HG02981 (cell line): Measurements from ENCODE around the gene C17orf113.

ENCODE experiments used
- ATAC-seq: cut with Tn5 transposase; IDR thresholded peaks from one replicate; pipeline ENCODE4 v1.9.1; 2021; ENCODE audit warnings: mild to moderate bottlenecking, moderate library complexity; ENCODE audit not compliant: unreplicated experiment

The C17orf113 gene

GRCh38 chr17:42072323-42073187, 22.2 kb upstream of the C17orf113 start:
- no peak for ATAC-seq

DNA sequence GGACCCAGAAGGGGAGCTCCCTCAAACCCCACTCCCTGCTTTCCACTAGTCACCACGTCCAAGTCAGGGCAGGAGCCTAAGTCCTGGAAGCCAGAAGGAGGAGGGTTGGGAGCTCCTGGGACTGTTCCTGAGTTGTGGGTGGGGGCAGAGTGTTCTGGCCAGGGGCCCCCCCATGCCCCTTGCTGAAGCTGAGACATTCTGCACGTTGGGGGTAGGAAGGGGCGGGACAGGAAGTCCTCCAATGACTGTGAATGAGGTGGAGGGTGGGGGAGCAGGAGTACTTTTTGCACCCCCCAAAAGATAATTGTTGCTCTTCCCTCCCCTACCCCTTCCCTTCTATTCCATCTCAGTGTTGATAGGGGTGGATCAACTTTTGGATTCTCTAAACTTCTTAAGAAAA, 21.4 kb upstream of the C17orf113 start:
- no peak for ATAC-seq

- ATAC-seq = no peak
These were observed 18.6 kb upstream of the C17orf113 start for GRCh38 chr17:42068979-42069378.

GRCh38 chr17:42067371-42068091, 17.1 kb upstream of the C17orf113 start:
- no peak for ATAC-seq

DNA sequence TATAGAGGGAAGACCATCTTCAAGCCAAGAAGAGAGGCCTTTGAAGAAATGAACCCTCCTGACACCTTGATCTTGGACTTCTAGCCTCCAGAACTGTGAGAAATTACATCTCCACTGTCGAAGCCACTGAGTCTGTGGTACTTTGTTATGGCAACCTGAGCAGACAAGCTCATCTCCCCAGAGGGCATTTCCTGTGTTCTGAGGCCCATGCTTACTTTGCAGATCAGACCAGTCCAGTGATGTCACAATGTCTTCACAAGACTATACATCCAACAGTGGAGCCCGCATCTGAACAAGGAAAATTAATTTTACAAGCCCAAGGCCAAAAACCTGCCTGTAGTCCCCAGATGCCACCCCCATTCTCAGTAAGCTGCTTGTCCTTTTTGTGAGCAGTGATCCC, 14.8 kb upstream of the C17orf113 start:
- no peak for ATAC-seq

GRCh38 chr17:42062681-42063080, 12.3 kb upstream of the C17orf113 start:
- no peak for ATAC-seq

DNA sequence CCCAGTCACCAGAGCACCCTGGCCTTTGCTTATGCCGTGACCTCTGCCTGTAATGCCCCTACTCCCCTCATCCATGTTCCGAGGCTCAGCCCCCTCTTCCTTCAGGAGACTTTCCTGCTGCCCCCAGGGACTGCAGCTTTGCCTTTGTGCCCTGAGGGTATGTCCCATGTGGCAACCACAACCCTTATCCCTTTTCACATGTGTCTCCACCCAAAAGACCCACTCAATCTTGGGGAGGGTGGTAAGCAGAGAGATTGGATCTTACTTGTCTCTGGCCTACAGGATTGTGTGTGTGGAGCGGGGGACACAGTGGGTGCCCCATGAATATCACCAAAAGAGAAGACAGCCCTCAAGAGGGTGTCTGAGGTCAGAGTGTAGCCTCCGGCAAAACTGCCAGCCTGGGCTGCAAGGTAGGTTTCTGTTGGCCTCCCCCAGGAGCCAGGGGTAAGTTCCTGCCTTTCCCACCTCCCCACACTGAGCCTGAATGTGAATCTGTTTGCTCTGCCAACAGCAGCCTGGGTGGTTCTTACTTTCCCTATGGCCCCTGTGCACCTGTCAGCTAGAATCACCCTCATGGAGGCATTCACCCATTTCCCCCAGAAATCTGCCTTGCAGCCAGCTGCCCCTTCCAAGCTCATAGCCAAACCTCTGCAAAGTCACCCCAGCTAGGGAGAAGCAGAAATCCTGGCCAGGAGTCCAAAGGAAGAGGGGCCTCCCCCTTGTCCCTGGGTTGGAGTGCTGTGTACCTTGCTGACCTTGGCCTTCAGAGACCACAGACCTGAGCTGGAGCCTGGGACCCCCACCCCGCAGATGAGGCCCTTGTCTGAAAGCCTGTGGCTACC, 11.5 kb upstream of the C17orf113 start:
- no peak for ATAC-seq

DNA sequence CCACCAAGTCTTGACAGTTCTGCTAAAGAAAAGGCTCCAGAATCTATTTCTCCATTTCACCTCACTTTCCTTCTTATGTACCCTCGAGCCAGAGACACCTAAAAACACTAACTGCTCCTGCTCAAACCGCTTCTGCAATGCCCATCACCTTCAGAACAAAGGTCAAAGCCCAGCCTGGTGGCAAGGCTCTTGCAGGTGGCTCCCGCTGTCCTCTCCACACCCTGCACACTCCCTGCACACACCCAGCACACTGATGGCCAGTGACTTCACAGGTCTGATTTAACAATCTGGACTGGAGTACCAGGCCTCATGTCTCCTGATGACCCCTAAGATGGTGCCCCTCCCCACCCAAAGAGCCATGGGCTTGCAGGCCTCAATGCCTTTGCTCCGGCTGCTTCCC, 9.8 kb upstream of the C17orf113 start:
- ATAC-seq = no peak

DNA sequence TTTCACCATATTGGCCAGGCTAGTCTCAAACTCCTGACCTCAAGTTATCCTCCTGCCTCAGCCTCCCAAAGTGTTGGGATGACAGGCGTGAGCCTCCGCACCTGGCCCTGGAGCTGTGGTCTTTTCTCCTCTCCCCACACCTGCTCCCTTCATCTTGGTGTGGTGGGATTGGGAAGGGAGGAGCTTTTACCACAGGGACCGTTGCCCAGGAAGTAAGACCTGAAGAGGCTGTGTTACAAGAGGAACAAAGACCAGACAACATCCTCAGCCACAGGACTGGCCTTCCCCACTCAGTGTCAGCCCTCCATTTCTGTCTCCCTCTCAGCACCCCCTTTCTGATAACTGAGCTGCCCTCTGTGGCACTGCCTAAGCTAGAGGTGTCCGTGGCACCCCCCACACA, 9.4 kb upstream of the C17orf113 start:
- ATAC-seq = no peak

DNA sequence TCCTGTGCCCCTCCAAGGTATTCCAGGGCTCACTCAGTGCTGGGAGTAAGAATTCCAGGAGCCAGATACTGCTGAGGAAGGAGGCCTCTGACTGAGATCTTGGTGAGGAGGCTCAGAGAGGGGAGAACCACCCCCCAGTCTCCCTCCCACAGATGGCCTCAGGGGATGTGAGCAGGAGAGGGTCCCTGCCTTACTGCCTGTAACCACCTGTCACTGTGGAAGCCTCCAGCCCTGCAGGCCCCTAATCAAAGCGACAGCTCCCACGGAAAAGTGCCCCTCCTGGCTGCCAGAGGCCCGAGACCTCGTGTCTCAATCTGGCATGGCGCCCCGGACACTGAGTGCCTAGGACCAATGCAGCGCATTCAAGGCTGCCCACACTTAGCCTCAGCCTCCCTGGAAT, 7.7 kb upstream of the C17orf113 start:
- ATAC-seq = no peak

GRCh38 chr17:42056635-42057034, 6.2 kb upstream of the C17orf113 start:
- no peak for ATAC-seq

DNA sequence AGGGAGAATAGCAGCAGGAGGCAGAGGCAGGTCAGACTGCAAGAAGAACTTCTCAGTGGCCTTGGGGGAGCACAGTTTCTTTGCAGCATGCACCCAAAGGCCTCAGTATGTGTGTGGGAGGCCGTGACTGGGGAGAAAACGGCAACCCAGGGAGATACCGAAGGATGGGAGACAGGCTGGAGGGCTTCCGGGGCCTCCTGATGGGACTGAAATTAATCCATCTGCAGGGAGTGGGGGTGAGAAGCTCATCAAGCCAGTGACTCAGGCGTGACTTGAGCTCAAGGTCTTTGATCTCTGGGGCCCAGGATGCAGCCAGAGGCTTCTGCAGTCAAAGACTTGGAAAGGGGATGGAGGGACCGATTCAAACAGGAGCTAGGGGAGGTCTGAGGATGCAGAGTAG, 5.1 kb upstream of the C17orf113 start:
- ATAC-seq = no peak

DNA sequence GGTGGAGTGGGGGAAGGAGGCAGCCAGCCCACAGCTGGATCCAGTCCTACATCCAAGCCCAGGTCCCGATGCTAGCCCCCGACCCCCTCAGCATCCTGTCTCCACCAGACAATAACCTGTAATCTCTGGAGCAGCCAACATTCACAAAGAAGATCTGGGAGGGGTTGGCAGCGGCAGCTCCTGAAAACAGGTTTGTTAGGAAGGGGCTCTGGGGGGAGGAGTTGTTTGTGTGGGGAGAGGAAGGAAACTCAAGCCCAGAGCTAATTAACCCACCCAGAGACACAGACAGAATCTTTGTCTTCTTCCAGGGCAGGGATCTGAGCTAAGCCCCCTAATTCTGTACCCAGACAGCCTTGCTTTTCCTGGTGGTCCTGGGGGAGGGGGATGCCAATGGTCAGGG, 4.6 kb upstream of the C17orf113 start:
- ATAC-seq = no peak

- ATAC-seq = no peak
These were observed 3.5 kb upstream of the C17orf113 start for GRCh38 chr17:42053731-42054500.

GRCh38 chr17:42052346-42052877, 2.0 kb upstream of the C17orf113 start:
- ATAC-seq = no peak

DNA sequence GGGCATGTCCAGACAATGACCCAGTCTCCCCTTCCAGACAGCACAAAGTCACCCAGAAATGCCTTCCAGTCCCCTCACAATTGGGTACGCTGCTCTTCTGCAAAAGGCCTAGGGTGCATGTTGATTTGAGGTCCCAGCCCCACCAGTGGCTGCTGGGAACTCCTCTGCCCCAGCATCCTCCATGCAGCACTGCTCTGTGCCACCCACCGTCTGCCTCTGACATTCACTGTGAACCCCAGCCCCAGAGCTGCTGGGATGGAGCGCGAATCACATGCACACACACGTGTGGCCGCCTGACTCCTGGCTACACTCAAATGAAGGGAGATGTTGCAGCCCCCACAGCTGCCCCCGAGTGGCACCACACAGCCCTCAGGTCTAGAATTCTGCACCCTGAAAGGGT, 1.2 kb upstream of the C17orf113 start:
- ATAC-seq = no peak

DNA sequence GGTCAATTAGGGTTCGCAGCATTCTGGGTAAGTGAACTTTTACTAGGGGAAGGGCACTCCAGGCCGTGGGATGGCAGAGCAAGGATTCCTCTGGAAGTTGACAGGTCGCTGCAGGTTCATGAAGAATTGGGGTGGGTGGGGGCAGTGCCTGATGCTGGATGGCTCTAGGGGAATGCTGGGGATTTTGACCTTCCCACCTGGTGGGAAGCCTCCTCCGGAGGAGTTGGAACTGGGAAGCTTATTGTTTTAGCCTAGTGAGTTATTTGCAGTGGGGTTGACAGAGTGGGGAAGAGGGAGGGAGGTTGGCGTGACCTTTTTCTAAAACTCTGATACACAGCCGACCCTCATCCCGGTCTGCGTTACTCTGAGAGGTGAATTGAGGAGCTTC, 606 bp upstream of the C17orf113 start:
- no peak for ATAC-seq

DNA sequence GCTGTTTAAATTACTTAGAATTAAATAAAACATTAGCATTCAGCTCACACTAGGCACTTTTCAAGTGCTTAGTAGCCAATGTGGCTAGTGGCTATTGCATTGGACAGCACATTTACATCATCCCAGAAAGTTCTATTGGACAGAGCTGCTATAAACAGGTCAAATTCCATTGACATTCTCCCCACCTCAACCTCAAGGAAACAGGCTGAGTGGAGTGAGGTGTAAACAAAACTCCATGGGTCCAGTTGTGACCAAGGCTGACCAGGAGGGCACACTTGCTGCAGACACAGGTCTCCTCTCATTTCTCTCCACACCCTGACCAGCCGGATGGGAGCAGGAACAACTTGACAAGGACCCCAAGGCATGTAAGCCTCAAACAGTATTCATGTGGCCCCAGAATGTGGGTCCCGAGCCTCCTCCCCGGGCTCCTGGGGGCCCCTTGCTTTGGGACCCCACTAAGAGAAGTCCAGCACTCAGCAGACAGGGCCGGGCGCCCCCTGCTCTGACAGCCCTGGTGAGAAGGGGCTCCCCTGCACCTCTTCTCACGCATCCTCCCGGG, 488 bp downstream of the C17orf113 start:
- no peak for ATAC-seq

GRCh38 chr17:42047343-42047742, 3.1 kb downstream of the C17orf113 start:
- ATAC-seq = no peak

DNA sequence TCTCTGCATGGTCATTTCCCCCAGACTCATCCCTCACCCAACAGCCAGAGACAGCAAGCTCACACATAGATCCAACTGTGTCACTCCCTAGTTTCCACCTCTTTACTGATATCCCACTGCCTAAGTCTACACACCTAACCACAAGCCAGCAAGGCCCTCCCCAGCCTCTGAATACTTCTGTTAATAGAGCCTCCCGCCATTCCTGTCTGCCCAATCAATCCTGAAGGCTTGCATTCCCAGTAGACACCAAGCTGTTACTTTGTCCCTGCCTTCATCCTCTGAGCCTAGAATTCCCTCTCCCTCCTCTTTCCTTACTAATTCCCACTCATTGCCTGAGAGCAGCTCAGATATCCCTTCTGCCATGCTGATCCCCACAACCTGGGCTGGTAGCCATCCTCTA, 4.7 kb downstream of the C17orf113 start:
- no peak for ATAC-seq
